ENCODE data around the gene GBP2. TPM values are rescaled to one million over a fixed set of nuclear protein-coding genes. Genes with fewer than 3 reads are reported as not detected.

GBP2 gene, protein sequence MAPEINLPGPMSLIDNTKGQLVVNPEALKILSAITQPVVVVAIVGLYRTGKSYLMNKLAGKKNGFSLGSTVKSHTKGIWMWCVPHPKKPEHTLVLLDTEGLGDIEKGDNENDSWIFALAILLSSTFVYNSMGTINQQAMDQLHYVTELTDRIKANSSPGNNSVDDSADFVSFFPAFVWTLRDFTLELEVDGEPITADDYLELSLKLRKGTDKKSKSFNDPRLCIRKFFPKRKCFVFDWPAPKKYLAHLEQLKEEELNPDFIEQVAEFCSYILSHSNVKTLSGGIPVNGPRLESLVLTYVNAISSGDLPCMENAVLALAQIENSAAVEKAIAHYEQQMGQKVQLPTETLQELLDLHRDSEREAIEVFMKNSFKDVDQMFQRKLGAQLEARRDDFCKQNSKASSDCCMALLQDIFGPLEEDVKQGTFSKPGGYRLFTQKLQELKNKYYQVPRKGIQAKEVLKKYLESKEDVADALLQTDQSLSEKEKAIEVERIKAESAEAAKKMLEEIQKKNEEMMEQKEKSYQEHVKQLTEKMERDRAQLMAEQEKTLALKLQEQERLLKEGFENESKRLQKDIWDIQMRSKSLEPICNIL
- 100 to 1,000 TPM in 1 of 3 donors, 10 to 100 TPM in 2; 65.4 to 128 (median 68.9) TPM for total RNA-seq
- long read RNA-seq, donor 1, transcript GBP2-201 (11 exons, 2,220 nt): major isoform, 167 of 200 reads
- long read RNA-seq, donor 1, partial matches to known transcripts: 14 of 200 reads
- long read RNA-seq, donor 1, other reads (novel, unspliced or antisense): 19 of 200 reads
- long read RNA-seq, donor 2, transcript GBP2-201 (11 exons, 2,220 nt): major isoform, 71 of 102 reads
- long read RNA-seq, donor 2, partial matches to known transcripts: 25 of 102 reads
- long read RNA-seq, donor 2, other reads (novel, unspliced or antisense): 6 of 102 reads

DNA sequence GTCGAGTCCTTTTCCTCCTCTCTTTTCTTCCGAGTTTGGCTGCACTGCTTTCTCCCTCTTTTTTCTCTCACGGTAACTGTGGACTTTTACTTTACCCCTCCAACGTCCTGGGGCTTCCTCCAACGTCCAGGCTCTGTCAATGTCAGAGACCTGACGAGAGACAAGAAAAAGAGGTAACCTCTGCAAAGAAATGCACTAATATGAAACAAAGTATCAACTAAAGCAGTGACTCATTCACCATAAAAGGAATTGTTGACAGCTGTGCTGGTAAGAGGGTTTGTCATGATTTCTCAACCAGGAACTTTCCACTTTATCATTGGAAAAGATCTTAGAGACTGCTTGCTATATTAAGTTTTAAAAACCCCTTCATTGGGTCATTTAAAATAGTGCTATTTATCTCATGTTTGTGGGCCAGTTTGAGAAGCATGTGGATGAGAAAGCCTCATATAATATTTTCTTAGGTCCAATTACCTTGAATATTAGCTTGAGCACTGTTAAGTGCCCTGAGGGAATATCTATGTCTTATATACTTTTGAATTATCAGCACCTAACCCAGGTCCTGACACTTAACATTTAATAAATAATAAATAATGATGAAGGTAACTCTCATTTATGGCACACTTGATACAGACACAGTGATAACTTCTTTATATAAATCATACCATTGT, at the start of gene GBP2:
GBP2 (minus strand) TSS at position 202 of the 668 bp plus-strand sequence. CDS start 4,148 bp downstream, outside the sequence.
- DNase-seq (peak in 2 of 3 donors; percentile 30 to 35), ATAC-seq (peak; percentile 92)
- intact Hi-C loops (cut with DNase I, micrococcal nuclease): no loop called here
- no peaks in the 10 kb centered on the region for H3K9me3 ChIP-seq
- peaks cover 3% of the 10 kb centered on the region for H3K4me1 ChIP-seq (ENCODE audit: low read depth)
- H3K36me3 ChIP-seq (ENCODE audit: low read depth): no peaks in the 10 kb centered on the region
- H3K4me3 ChIP-seq: peak within 1 kb of the TSS; percentile 1
- TF ChIP-seq, protein P1, sequence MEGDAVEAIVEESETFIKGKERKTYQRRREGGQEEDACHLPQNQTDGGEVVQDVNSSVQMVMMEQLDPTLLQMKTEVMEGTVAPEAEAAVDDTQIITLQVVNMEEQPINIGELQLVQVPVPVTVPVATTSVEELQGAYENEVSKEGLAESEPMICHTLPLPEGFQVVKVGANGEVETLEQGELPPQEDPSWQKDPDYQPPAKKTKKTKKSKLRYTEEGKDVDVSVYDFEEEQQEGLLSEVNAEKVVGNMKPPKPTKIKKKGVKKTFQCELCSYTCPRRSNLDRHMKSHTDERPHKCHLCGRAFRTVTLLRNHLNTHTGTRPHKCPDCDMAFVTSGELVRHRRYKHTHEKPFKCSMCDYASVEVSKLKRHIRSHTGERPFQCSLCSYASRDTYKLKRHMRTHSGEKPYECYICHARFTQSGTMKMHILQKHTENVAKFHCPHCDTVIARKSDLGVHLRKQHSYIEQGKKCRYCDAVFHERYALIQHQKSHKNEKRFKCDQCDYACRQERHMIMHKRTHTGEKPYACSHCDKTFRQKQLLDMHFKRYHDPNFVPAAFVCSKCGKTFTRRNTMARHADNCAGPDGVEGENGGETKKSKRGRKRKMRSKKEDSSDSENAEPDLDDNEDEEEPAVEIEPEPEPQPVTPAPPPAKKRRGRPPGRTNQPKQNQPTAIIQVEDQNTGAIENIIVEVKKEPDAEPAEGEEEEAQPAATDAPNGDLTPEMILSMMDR (IDR thresholded peaks at IDR 0.05): no peak

DNA sequence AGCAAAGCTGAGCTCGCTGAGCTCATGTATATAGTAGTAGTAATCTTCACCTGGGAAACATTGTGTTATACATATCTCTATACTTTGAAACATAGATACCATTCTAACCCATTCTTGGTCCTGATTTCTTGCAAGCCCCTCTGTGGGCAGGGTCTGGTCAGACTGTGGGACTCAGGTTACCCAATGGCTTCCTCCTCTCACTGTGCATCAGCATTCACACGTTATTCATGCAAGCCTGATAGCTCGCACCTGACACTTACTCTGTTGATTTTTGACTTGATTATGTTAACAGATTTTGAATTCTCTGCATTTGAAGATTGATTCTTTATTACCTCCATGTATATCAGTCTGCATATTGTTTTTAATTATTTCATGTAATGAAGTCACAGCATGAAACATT, 48.6 kb upstream of the GBP2 start:
- intact Hi-C loops (cut with DNase I, micrococcal nuclease): no loop called here
- ATAC-seq: no peak
- TF ChIP-seq, protein P1 (IDR thresholded peaks at IDR 0.05): no peak

DNA sequence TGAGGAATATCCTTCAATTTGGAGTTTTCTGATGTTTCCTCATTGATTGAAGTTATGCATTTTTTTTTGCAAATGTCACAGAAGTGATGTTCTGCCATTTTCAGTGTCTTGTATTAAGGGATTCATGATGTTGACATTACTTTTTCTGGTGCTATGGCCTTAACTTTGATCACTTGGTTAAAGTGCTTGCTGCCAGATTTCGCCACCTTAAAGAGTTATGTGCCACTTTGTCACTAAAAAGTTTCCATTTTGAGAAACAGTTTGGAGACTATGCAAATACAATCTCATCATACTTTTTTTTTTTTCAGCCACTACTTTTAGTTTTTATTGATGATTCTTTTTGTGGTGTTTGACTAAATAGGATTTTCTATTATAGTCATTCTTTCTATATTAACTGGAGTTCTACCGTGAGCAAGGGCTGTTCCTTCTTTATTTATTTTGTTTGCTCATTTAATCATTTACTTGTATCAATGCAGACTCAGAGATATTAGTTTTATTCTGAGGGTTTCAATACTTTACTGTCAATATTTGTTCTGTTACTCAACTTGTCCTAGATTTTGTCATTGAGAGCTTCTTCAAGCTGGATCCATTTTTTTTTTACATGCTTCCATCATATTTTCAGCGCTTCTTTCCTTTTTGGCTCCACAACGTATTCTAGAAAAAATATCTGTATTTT, 46.7 kb upstream of the GBP2 start:
- TF ChIP-seq, protein P1 (IDR thresholded peaks at IDR 0.05): no peak
- no peaks in the 10 kb centered on the region for H3K9me3 ChIP-seq
- H3K4me1 ChIP-seq (ENCODE audit: low read depth): no peaks in the 10 kb centered on the region
- DNase-seq: no peak
- H3K36me3 ChIP-seq (ENCODE audit: low read depth): no peaks in the 10 kb centered on the region
- no peak for ATAC-seq
- intact Hi-C loops (cut with DNase I, micrococcal nuclease): no loop called here
- H3K4me3 ChIP-seq: no peak overlapping the region

More for the DNA sequence above, 48.6 kb upstream of the GBP2 start:
- no peak overlapping the region for H3K4me3 ChIP-seq
- H3K4me1 ChIP-seq (ENCODE audit: low read depth): no peaks in the 10 kb centered on the region
- H3K9me3 ChIP-seq: no peaks in the 10 kb centered on the region
- H3K36me3 ChIP-seq (ENCODE audit: low read depth): no peaks in the 10 kb centered on the region
- no peak for DNase-seq

DNA sequence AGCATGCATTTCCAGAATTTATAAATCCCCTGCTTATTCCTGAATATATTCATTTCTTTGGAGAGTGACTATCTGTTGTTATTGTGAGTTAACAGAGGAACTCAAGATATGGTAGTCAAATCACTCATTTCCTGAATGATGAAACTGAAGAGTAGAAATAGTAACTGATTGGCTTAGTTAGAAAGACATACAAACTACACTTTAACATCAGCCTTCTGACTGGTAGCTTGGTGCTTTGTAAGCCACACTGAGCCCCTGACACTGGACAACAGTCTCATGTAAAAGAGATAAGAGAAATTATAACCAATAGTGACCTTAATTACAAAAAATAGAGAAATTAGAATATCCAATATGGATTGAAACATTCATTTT, 45.1 kb upstream of the GBP2 start:
- DNase-seq: no peak
- Histone ChIP-seq H3K4me1 (ENCODE audit: low read depth) (no peaks in the 10 kb centered on the region), H3K36me3 (ENCODE audit: low read depth) (no peaks in the 10 kb centered on the region), H3K9me3 (no peaks in the 10 kb centered on the region), H3K4me3 (no peak overlapping the region)
- intact Hi-C loops (cut with DNase I, micrococcal nuclease): no loop called here
- TF ChIP-seq, protein P1 (IDR thresholded peaks at IDR 0.05): no peak
- no peak for ATAC-seq

Measured in mucosa of descending colon (tissue), 3 donors.